ENCODE measurements around the gene SEMA5B. TPM values are rescaled to one million over a fixed set of nuclear protein-coding genes. Genes with fewer than 3 reads are reported as not detected.

The SEMA5B gene
- total RNA-seq, 1 donor from 2014 or later: 1.0 TPM

DNA sequence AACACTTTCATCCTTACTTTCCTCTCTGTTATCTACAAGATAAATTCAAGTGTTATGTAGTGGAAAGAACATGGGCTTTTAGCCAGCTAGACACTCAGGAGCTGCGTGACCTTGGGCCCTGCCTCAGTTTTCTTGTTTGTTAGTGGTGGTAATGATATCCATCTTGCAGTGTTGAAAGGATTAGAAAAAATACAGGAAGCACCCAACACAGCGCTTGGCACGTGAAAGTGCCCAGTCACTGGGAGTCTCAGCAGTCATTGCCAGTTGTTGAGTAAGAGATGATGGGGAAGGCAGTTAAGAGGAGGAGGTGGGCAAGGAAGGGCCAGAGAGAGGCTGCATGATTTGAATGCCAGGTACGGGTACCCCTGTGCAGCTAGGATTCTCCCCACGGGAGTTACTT, 44.6 kb upstream of the SEMA5B start:
- no peaks in the 10 kb centered on the region for H3K9me3 Mint-ChIP-seq (ENCODE audit: unreplicated experiment)
- Histone ChIP-seq H3K9me3 (ENCODE audit: insufficient read depth, low read depth, low read length) (no peaks in the 10 kb centered on the region), H3K4me3 (ENCODE audit: insufficient read depth, low read depth, low read length) (no peak overlapping the region), H3K9ac (ENCODE audit: low read length) (no peak overlapping the region), H3K27ac (ENCODE audit: low read depth, low read length) (no peak overlapping the region), H4K20me1 (ENCODE audit: insufficient read depth, low read length) (peaks cover 92% of the 10 kb centered on the region), H3K4me2 (ENCODE audit: low read length) (no peak overlapping the region), H3K79me2 (ENCODE audit: insufficient read depth, low read length) (peaks cover 100% of the 10 kb centered on the region), H3K36me3 (ENCODE audit: insufficient read depth, low read length) (no peaks in the 10 kb centered on the region), H3K27me3 (ENCODE audit: insufficient read depth, low read length) (peaks cover 3% of the 10 kb centered on the region), H2AFZ (ENCODE audit: low read depth, low read length) (no peak overlapping the region), H3K4me1 (ENCODE audit: insufficient read depth, low read length) (no peaks in the 10 kb centered on the region)
- DNase-seq (ENCODE audit: low read depth) (no peak), FAIRE-seq (no peak)
- no peak overlapping the region for H3K27ac Mint-ChIP-seq (ENCODE audit: unreplicated experiment)
- peaks cover 3% of the 10 kb centered on the region for H3K36me3 Mint-ChIP-seq (ENCODE audit: low read depth, unreplicated experiment)
- H3K4me1 Mint-ChIP-seq (ENCODE audit: low read depth, unreplicated experiment): peaks cover 32% of the 10 kb centered on the region
- H3K27me3 Mint-ChIP-seq (ENCODE audit: low read depth, unreplicated experiment): no peaks in the 10 kb centered on the region
- TF ChIP-seq CTCF (IDR thresholded peaks at IDR 0.05; ENCODE audit: insufficient read depth, low read depth, low read length) (no peak), EZH2 (IDR thresholded peaks at IDR 0.05; ENCODE audit: insufficient read depth, low read length) (no peak)
- H3K4me3 Mint-ChIP-seq (ENCODE audit: unreplicated experiment): peak overlapping the region; percentile 11

GRCh38 chr3:123071581-123071980, 44.0 kb upstream of the SEMA5B start:
- DNase-seq (ENCODE audit: low read depth): no peak
- H3K27ac Mint-ChIP-seq (ENCODE audit: unreplicated experiment): no peak overlapping the region
- Histone ChIP-seq H3K9me3 (ENCODE audit: insufficient read depth, low read depth, low read length) (no peaks in the 10 kb centered on the region), H3K79me2 (ENCODE audit: insufficient read depth, low read length) (peaks cover 96% of the 10 kb centered on the region), H4K20me1 (ENCODE audit: insufficient read depth, low read length) (peaks cover 86% of the 10 kb centered on the region), H3K27me3 (ENCODE audit: insufficient read depth, low read length) (no peaks in the 10 kb centered on the region), H3K4me3 (ENCODE audit: insufficient read depth, low read depth, low read length) (no peak overlapping the region), H3K9ac (ENCODE audit: low read length) (no peak overlapping the region), H3K27ac (ENCODE audit: low read depth, low read length) (no peak overlapping the region), H3K4me2 (ENCODE audit: low read length) (no peak overlapping the region), H3K4me1 (ENCODE audit: insufficient read depth, low read length) (no peaks in the 10 kb centered on the region), H2AFZ (ENCODE audit: low read depth, low read length) (no peak overlapping the region), H3K36me3 (ENCODE audit: insufficient read depth, low read length) (no peaks in the 10 kb centered on the region)
- H3K4me3 Mint-ChIP-seq (ENCODE audit: unreplicated experiment): no peak overlapping the region
- FAIRE-seq: no peak
- no peaks in the 10 kb centered on the region for H3K27me3 Mint-ChIP-seq (ENCODE audit: low read depth, unreplicated experiment)
- H3K9me3 Mint-ChIP-seq (ENCODE audit: unreplicated experiment): no peaks in the 10 kb centered on the region
- H3K4me1 Mint-ChIP-seq (ENCODE audit: low read depth, unreplicated experiment): peaks cover 31% of the 10 kb centered on the region
- peaks cover 3% of the 10 kb centered on the region for H3K36me3 Mint-ChIP-seq (ENCODE audit: low read depth, unreplicated experiment)
- TF ChIP-seq EZH2 (IDR thresholded peaks at IDR 0.05; ENCODE audit: insufficient read depth, low read length) (no peak), CTCF (IDR thresholded peaks at IDR 0.05; ENCODE audit: insufficient read depth, low read depth, low read length) (no peak)

DNA sequence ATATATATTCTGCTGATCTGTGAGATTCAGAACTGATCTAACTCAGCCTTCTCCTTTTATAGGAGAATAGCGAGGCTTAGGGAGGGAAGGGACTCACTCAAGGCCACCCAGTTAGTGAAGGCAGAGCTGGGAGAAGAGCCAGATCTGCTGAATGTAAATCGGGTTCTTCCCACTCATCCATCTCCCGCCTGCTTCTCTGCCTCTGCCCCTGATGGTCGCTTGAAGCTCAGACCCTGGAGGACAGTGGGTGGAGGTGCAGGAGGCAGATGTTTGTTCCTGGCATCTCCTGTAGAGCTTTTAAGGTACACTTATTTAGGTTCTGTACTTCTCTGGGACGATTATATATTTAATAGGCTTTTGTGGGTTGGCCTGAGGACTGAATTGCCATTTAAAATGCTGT, 43.6 kb upstream of the SEMA5B start:
- Mint-ChIP-seq H3K27me3 (ENCODE audit: low read depth, unreplicated experiment) (no peaks in the 10 kb centered on the region), H3K4me1 (ENCODE audit: low read depth, unreplicated experiment) (peaks cover 31% of the 10 kb centered on the region), H3K9me3 (ENCODE audit: unreplicated experiment) (no peaks in the 10 kb centered on the region), H3K4me3 (ENCODE audit: unreplicated experiment) (no peak overlapping the region), H3K27ac (ENCODE audit: unreplicated experiment) (no peak overlapping the region), H3K36me3 (ENCODE audit: low read depth, unreplicated experiment) (peaks cover 3% of the 10 kb centered on the region)
- Histone ChIP-seq H3K4me2 (ENCODE audit: low read length) (no peak overlapping the region), H3K9me3 (ENCODE audit: insufficient read depth, low read depth, low read length) (no peaks in the 10 kb centered on the region), H3K36me3 (ENCODE audit: insufficient read depth, low read length) (no peaks in the 10 kb centered on the region), H3K27ac (ENCODE audit: low read depth, low read length) (no peak overlapping the region), H3K79me2 (ENCODE audit: insufficient read depth, low read length) (peaks cover 92% of the 10 kb centered on the region), H4K20me1 (ENCODE audit: insufficient read depth, low read length) (peaks cover 82% of the 10 kb centered on the region), H3K27me3 (ENCODE audit: insufficient read depth, low read length) (no peaks in the 10 kb centered on the region), H3K4me3 (ENCODE audit: insufficient read depth, low read depth, low read length) (no peak overlapping the region), H3K4me1 (ENCODE audit: insufficient read depth, low read length) (no peaks in the 10 kb centered on the region), H3K9ac (ENCODE audit: low read length) (no peak overlapping the region), H2AFZ (ENCODE audit: low read depth, low read length) (no peak overlapping the region)
- FAIRE-seq: no peak
- DNase-seq (ENCODE audit: low read depth): peak; percentile 36
- peak; percentile 16 for TF ChIP-seq CTCF (IDR thresholded peaks at IDR 0.05; ENCODE audit: insufficient read depth, low read depth, low read length)
- no peak for TF ChIP-seq EZH2 (IDR thresholded peaks at IDR 0.05; ENCODE audit: insufficient read depth, low read length)
